Natural killer cell (primary cell): Measurements from ENCODE around the gene CARS1. TPM values are rescaled to one million over a fixed set of nuclear protein-coding genes. Genes with fewer than 3 reads are reported as not detected.
A peak's percentile ranks its signal among the peaks of the same experiment; 100 is the strongest.

Source experiments
- ATAC-seq, 3 donors: fragments of 150-1000 bp in 2 of 3; fragments of 200-7000 bp in 1 of 3; cut with Tn5 transposase; 1 replicate in 1 of 3; 2 replicates in 2 of 3; pipeline ENCODE4 v1.10.0; 2021; ENCODE audit warnings: mild to moderate bottlenecking in 2 of 3, moderate library complexity in 2 of 3
- DNase-seq, 2 donors: peaks; one replicate each; pipeline versions ENCODE4 v3.0.0 to v3.0.0-alpha.2; 2013 to 2021; ENCODE audit warnings: mixed read lengths in 1 of 2
- H3K27ac ChIP-seq: one replicate; pipeline ENCODE4 v1.5.1; 2013; ENCODE audit warnings: mild to moderate bottlenecking, low read length
- H3K27me3 ChIP-seq: one replicate; pipeline ENCODE4 v1.6.1; 2013; ENCODE audit warnings: low read length; ENCODE audit not compliant: control insufficient read depth, insufficient read depth
- H3K36me3 ChIP-seq: one replicate; pipeline ENCODE4 v1.6.1; 2013; ENCODE audit warnings: low read length; ENCODE audit not compliant: control insufficient read depth, insufficient read depth
- H3K4me1 ChIP-seq: one replicate; pipeline ENCODE4 v1.6.1; 2013; ENCODE audit warnings: low read length; ENCODE audit not compliant: control insufficient read depth, insufficient read depth
- H3K4me3 ChIP-seq: one replicate; pipeline ENCODE4 v1.5.1; 2013; ENCODE audit warnings: low read length
- H3K9me3 ChIP-seq: one replicate; pipeline ENCODE4 v1.6.1; 2013; ENCODE audit warnings: low read length; ENCODE audit not compliant: control insufficient read depth, insufficient read depth
- H3K27ac Mint-ChIP-seq, 2 donors: one replicate each; pipeline ENCODE4 v1.8.0; 2022; ENCODE audit warnings: mild to moderate bottlenecking in 2 of 2, mixed read lengths in 2 of 2, moderate library complexity in 1 of 2
- H3K27me3 Mint-ChIP-seq, 2 donors: one replicate each; pipeline ENCODE4 v1.8.0; 2022; ENCODE audit warnings: low read depth in 2 of 2, mixed read lengths in 2 of 2
- H3K36me3 Mint-ChIP-seq: one replicate; pipeline ENCODE4 v1.8.0; 2022; ENCODE audit warnings: mixed read lengths
- H3K4me1 Mint-ChIP-seq, 2 donors: one replicate each; pipeline ENCODE4 v1.8.0; 2022; ENCODE audit warnings: mixed read lengths in 2 of 2
- H3K4me3 Mint-ChIP-seq: one replicate; pipeline ENCODE4 v1.8.0; 2022; ENCODE audit warnings: mild to moderate bottlenecking, moderate library complexity, mixed read lengths
- H3K9me3 Mint-ChIP-seq, 2 donors: one replicate each; pipeline ENCODE4 v1.8.0; 2022; ENCODE audit warnings: mixed read lengths in 2 of 2
- WGBS: methylation state at CpG from one replicate; pipeline ENCODE4 v1.1.7; 2013; ENCODE audit warnings: missing lambda C conversion rate; ENCODE audit not compliant: insufficient coverage; 5-methylcytosine and 5-hydroxymethylcytosine counted together
- intact Hi-C: fragments of 100-400 bp; cut with micrococcal nuclease; formaldehyde crosslinking; loops from one replicate; pipeline ENCODE4 v1.14.2; 2022
- total RNA-seq, 4 donors: library from RNA; stranded (reverse); fragments of 120-200 nt in 1 of 4; gene quantifications; one replicate each; pipeline versions ENCODE4 v1.2.3 to v1.2.4, GENCODE V29; 2013 to 2022
- TF ChIP-seq, protein P1 (sequence below): fragments of 200-600 bp; IDR thresholded peaks from one replicate; pipeline ENCODE4 v1.8.0; 2022; ENCODE audit warnings: antibody characterized with exemption

The CARS1 gene
- 10 to 100 TPM; 47.9 to 51.3 (median 50.3) TPM for total RNA-seq
- total RNA-seq (2013): 35.4 TPM

DNA sequence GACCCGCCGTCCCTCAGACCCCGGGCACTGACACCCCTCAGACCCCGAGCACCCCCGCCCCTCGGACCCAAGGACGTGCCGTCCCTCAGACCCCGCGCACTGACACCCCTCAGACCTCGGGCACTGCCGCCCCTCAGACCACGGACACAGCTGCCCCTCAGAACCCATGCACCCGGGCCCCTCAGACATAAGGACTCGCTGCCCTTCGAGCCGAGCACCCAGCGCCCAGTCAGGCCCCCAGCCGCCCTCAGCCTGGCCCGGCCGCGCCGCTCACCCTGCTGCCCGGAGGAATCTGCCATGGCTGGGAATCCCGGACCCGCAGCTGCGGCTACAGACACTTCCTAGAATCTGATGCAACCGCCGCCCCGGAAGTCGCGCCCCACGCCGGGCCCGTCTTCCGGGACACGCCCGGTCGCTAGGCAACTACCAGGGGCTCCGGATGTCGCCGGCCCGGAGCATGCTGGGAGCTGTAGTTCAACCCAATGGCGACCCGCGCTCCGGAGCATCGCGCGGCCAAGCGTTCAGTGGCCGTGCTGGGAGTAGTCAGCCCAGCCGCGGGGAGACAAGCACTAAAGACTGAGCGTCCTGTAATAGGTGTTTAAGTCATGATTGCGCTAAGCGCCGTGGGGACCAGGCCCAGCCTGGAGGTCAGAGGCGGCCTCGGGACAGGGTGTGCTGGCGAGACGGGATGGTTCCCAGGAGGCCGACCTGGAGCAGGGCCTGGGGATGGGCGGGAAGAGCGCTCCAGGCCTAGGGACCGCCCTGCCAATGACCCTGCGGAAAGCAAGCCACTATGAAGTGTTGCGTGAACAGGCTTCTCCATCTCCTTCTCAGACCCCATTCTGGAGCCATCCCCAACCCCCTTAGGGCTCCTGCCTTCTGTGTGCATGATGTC lies at the start of gene CARS1:
Gene CARS1, minus strand, starts transcription at position 355 of the 895 bp plus-strand sequence. Its CDS starts 56 bp downstream, at position 299.
- intact Hi-C loops: loop anchor here (5.0 kb wide), 1 partner anchor 65 kb away; the partner anchor contains the start of gene NAP1L4
- H3K4me1 ChIP-seq: peaks cover 20% of the 10 kb centered on the region

DNA sequence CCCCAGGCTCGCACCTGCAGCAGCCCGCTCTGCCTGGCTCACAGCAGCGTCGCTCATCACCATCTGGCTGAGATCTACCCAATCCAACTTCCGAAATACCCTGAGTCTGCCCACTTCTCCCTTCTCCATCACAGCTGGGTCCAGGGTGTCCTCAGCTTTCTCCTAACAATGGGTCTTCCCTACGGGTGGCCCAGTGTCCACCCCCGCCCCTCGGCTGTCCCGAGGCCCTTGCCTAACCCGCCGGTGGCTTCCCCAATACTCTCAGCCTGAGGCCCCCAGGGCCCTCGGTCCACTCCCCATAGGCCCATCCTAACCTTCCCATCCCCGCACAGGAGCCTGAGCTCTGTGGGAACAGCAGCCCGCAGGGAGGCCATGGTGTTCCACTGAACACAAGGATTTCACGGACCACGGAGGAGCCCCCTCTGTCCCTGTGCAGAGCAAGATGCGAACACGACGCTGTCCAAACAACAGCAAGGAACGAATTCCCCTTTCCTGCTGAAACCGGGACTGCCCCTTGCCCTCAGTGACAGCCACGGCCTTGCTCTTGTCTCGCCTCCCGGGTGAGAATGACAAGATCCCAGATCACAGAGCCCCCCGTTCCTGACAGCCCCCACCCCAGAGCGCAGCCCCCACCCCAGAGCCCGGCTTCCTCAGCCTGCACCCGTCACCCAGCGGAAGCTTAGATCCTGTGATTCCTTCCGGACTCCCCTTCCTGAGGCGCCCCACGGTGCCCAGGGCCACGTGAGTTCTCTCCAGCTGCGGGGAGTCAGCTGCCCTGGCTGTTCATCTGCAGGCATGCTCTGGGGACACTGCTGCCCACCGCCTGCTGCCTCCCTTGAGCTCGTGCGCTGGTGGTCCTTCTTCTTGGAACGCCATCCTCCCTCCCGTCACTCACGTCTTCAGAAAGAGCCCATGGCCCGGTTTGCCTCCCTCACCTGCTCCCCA lies 48.8 kb upstream of the CARS1 start:
- TF ChIP-seq, protein P1, sequence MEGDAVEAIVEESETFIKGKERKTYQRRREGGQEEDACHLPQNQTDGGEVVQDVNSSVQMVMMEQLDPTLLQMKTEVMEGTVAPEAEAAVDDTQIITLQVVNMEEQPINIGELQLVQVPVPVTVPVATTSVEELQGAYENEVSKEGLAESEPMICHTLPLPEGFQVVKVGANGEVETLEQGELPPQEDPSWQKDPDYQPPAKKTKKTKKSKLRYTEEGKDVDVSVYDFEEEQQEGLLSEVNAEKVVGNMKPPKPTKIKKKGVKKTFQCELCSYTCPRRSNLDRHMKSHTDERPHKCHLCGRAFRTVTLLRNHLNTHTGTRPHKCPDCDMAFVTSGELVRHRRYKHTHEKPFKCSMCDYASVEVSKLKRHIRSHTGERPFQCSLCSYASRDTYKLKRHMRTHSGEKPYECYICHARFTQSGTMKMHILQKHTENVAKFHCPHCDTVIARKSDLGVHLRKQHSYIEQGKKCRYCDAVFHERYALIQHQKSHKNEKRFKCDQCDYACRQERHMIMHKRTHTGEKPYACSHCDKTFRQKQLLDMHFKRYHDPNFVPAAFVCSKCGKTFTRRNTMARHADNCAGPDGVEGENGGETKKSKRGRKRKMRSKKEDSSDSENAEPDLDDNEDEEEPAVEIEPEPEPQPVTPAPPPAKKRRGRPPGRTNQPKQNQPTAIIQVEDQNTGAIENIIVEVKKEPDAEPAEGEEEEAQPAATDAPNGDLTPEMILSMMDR: no peak
- H3K27me3 Mint-ChIP-seq: no peaks in the 10 kb centered on the region
- ATAC-seq (no peak), DNase-seq (no peak)
- WGBS: 90% methylated on average over 41 of the region's 41 CpGs
- Histone ChIP-seq H3K4me1 (peaks cover 34% of the 10 kb centered on the region), H3K4me3 (no peak overlapping the region), H3K9me3 (no peaks in the 10 kb centered on the region), H3K27me3 (no peaks in the 10 kb centered on the region), H3K27ac (no peak overlapping the region), H3K36me3 (peaks cover 50% of the 10 kb centered on the region)
- H3K36me3 Mint-ChIP-seq: no peaks in the 10 kb centered on the region
- H3K27ac Mint-ChIP-seq: peak overlapping the region; percentile 70 to 89
- intact Hi-C loops: no loop called here
- no peak overlapping the region for H3K4me3 Mint-ChIP-seq
- H3K4me1 Mint-ChIP-seq: peaks cover 34 to 60% of the 10 kb centered on the region in 2 donors
- no peaks in the 10 kb centered on the region for H3K9me3 Mint-ChIP-seq

More for the DNA sequence above, at the start of gene CARS1:
- H3K4me3 ChIP-seq: peak within 1 kb of the TSS; percentile 83
- H3K9me3 Mint-ChIP-seq: no peaks in the 10 kb centered on the region
- DNase-seq: peak; percentile 88 to 96
- H3K27ac Mint-ChIP-seq: peak within 1 kb of the TSS; percentile 80 to 93
- H3K4me3 Mint-ChIP-seq: peak within 1 kb of the TSS; percentile 91
- H3K27me3 ChIP-seq: no peaks in the 10 kb centered on the region
- peak; percentile 97 to 99 (median 98) for ATAC-seq
- TF ChIP-seq, protein P1: no peak
- H3K4me1 Mint-ChIP-seq: peaks cover 36% of the 10 kb centered on the region in 2 donors
- no peaks in the 10 kb centered on the region for H3K36me3 Mint-ChIP-seq
- H3K27me3 Mint-ChIP-seq: no peaks in the 10 kb centered on the region
- H3K36me3 ChIP-seq: peaks cover 2% of the 10 kb centered on the region
- H3K9me3 ChIP-seq: no peaks in the 10 kb centered on the region
- H3K27ac ChIP-seq: peak within 1 kb of the TSS; percentile 37
- WGBS: 9% methylated on average over 68 of the region's 68 CpGs

DNA sequence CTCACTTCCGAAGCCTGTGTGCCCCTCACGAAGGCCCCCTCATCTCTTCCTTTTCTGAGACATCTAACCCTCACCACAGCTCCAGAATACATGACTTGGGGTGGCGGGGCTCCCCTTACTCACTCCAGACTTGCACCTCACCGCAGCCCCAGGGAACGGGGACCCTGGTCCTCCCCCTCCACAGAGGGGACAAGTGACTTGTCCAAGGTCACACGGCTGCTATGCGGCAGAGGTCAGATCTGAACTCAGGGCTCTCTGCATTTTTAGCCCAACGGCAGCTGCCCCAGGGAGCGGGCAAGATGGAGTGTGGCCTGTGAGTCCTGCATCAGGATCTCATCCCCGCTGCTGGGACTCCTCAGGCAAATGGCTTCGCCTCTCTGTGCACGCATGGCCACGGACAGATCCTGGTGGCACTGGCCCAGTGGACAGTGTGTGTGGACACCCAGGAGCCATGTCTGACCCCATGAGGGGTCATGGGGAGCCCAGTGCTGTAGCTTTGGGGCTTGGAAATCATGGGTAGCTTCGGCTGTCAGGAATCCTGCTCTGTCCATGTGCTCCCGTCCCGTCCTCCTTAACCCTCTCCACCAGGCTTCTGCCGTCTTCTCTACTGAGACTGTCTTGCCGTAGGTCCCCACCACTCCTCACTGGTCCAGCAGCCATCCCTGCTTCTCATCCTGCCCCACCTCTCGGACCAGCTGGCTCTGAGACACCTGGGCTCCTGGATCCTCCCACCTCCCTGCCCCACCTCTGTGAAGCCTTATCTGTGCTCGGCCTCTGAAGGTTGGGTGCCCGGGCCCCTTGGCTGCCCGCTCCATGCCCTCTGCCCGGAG lies 48.0 kb upstream of the CARS1 start:
- WGBS: 95% methylated on average over 23 of the region's 23 CpGs
- Mint-ChIP-seq H3K36me3 (no peaks in the 10 kb centered on the region), H3K9me3 (no peaks in the 10 kb centered on the region), H3K4me1 (peaks cover 28 to 58% of the 10 kb centered on the region in 2 donors), H3K4me3 (peak overlapping the region; percentile 21), H3K27me3 (no peaks in the 10 kb centered on the region), H3K27ac (peak overlapping the region; percentile 70 to 89)
- TF ChIP-seq, protein P1: no peak
- Histone ChIP-seq H3K4me1 (peaks cover 34% of the 10 kb centered on the region), H3K9me3 (no peaks in the 10 kb centered on the region), H3K4me3 (no peak overlapping the region), H3K27me3 (no peaks in the 10 kb centered on the region), H3K36me3 (peaks cover 49% of the 10 kb centered on the region), H3K27ac (no peak overlapping the region)
- peak in 1 of 2 donors; percentile 13 for DNase-seq
- no peak for ATAC-seq
- intact Hi-C loops: loop anchor here (5.0 kb wide), 1 partner anchor 113 kb away; the partner anchor contains the start of gene NAP1L4
